SU-DHL-6 (cell line): ENCODE results near the gene RBL1.
"Not testable (repeated sequence)": the region's sequence is repeated elsewhere in the genome, so short reads cannot be mapped to it uniquely, and the experiment has no call there.

Source experiments
- H2AFZ ChIP-seq: fragments of 200-600 bp; sonication (generic); 2 replicates; pipeline ENCODE4 v1.6.1; 2014; ENCODE audit warnings: low read depth, mild to moderate bottlenecking, moderate library complexity, mixed read lengths, antibody characterized with exemption, low read length; ENCODE audit not compliant: severe bottlenecking
- H3F3A ChIP-seq: fragments of 200-600 bp; shearing (Covaris generic); 2 replicates; pipeline ENCODE4 v1.6.0; 2016; ENCODE audit warnings: antibody characterized with exemption, mild to moderate bottlenecking; ENCODE audit not compliant: insufficient read depth
- H3K27ac ChIP-seq: fragments of 200-600 bp; sonication (generic); 2 replicates; pipeline ENCODE4 v1.5.1; 2016; ENCODE audit warnings: low read depth, mild to moderate bottlenecking, low read length, moderate library complexity, mixed read lengths
- H3K27me3 ChIP-seq: fragments of 200-600 bp; sonication (generic), shearing (Covaris generic); 2 replicates; pipeline ENCODE4 v1.6.0; 2014; ENCODE audit warnings: mild to moderate bottlenecking, low read length
- H3K36me3 ChIP-seq: fragments of 200-600 bp; sonication (generic); 2 replicates; pipeline ENCODE4 v1.6.1; 2014; ENCODE audit warnings: mild to moderate bottlenecking, low read length, mixed read lengths
- H3K4me2 ChIP-seq: fragments of 300-600, 200-600 bp; shearing (Covaris generic), sonication (generic); 2 replicates; pipeline ENCODE4 v1.6.0; 2014; ENCODE audit warnings: low read length, low read depth, mild to moderate bottlenecking; ENCODE audit not compliant: poor library complexity, severe bottlenecking
- H3K4me3 ChIP-seq: fragments of 200-600 bp; sonication (generic); 2 replicates; pipeline ENCODE4 v1.5.1; 2014; ENCODE audit warnings: antibody characterized with exemption, low read length, mild to moderate bottlenecking, mixed read lengths; ENCODE audit not compliant: insufficient read depth, poor library complexity, severe bottlenecking
- H3K79me2 ChIP-seq: fragments of 200-600 bp; sonication (generic); 2 replicates; pipeline ENCODE4 v1.6.1; 2014; ENCODE audit warnings: mild to moderate bottlenecking, low read length, moderate library complexity; ENCODE audit not compliant: insufficient read depth
- H3K9ac ChIP-seq: fragments of 200-600 bp; sonication (generic); 2 replicates; pipeline ENCODE4 v1.7.0; 2014; ENCODE audit warnings: mild to moderate bottlenecking, low read length
- H3K9me2 ChIP-seq: fragments of 200-600 bp; sonication (generic); replicated peaks from 2 replicates; pipeline ENCODE4 v1.6.1; 2014; ENCODE audit warnings: low read length; ENCODE audit not compliant: insufficient read depth
- H3K9me3 ChIP-seq: fragments of 200-600 bp; sonication (generic); 2 replicates; pipeline ENCODE4 v1.6.1; 2014; ENCODE audit warnings: low read length, mixed read lengths; ENCODE audit not compliant: insufficient read depth
- H4K20me1 ChIP-seq: fragments of 200-600 bp; sonication (generic); 2 replicates; pipeline ENCODE4 v1.6.1; 2014; ENCODE audit warnings: low read depth, mild to moderate bottlenecking, antibody characterized with exemption, low read length, moderate library complexity, mixed read lengths
- CTCF ChIP-seq: fragments of 200-600 bp; sonication (generic); IDR thresholded peaks from one replicate; pipeline ENCODE4 v1.5.1; 2017; ENCODE audit warnings: antibody characterized with exemption, mild to moderate bottlenecking, low read length, moderate library complexity; ENCODE audit not compliant: insufficient read depth, poor library complexity, severe bottlenecking
- EZH2phosphoT487 ChIP-seq: fragments of 200-600 bp; sonication (generic), shearing (Covaris generic); conservative IDR thresholded peaks from 2 replicates; pipeline ENCODE4 v1.6.1; 2018; ENCODE audit warnings: mild to moderate bottlenecking, antibody characterized with exemption, low read length, moderate library complexity, mixed read lengths

The RBL1 gene

GRCh38 chr20:37011147-37011546, 84.7 kb downstream of the RBL1 start:
- no peaks in the 10 kb centered on the region for H3K79me2 ChIP-seq
- no peaks in the 10 kb centered on the region for H3K9me3 ChIP-seq
- no peak overlapping the region for H3K4me2 ChIP-seq
- no peaks in the 10 kb centered on the region for H3K9me2 ChIP-seq
- TF ChIP-seq EZH2phosphoT487 (no peak), CTCF (no peak)
- H3K4me3 ChIP-seq, result no peak overlapping the region
- H3K27ac ChIP-seq, result no peak overlapping the region
- peaks cover 9% of the 10 kb centered on the region; the same call in 1 of the 2 replicates for H3K36me3 ChIP-seq
- no peak overlapping the region for H2AFZ ChIP-seq
- peaks cover 17% of the 10 kb centered on the region; the same call in 1 of the 2 replicates for H3F3A ChIP-seq
- H3K27me3 ChIP-seq, result no peaks in the 10 kb centered on the region
- no peak overlapping the region for H3K9ac ChIP-seq
- H4K20me1 ChIP-seq, result no peaks in the 10 kb centered on the region

GRCh38 chr20:37007898-37008649, 87.7 kb downstream of the RBL1 start:
- TF ChIP-seq CTCF (no peak), EZH2phosphoT487 (no peak)
- Histone ChIP-seq H3K27ac (peak overlapping the region; percentile 69), H3K9me3 (no peaks in the 10 kb centered on the region), H3K36me3 (peaks cover 16% of the 10 kb centered on the region; the same call in 1 of the 2 replicates), H3K4me3 (no peak overlapping the region), H3K79me2 (no peaks in the 10 kb centered on the region), H3K9me2 (no peaks in the 10 kb centered on the region), H3K9ac (no peak overlapping the region), H2AFZ (no peak overlapping the region), H3F3A (peaks cover 22% of the 10 kb centered on the region; the same call in 1 of the 2 replicates), H4K20me1 (no peaks in the 10 kb centered on the region), H3K4me2 (peak overlapping the region; percentile 16), H3K27me3 (no peaks in the 10 kb centered on the region)

GRCh38 chr20:37005062-37005942, 90.5 kb downstream of the RBL1 start:
- not testable (repeated sequence) for H3K4me2 ChIP-seq

GRCh38 chr20:37001634-37002033, 94.2 kb downstream of the RBL1 start:
- H3K4me3 ChIP-seq, H3K27ac ChIP-seq, H3K27me3 ChIP-seq, H4K20me1 ChIP-seq, H3K9me3 ChIP-seq, H3K9ac ChIP-seq, H3K4me2 ChIP-seq, H3K79me2 ChIP-seq, H3K9me2 ChIP-seq, H3F3A ChIP-seq, H2AFZ ChIP-seq: not testable (repeated sequence)
- H3K36me3 ChIP-seq, result peaks cover 21% of the 10 kb centered on the region; the same call in 1 of the 2 replicates

More at GRCh38 chr20:37005062-37005942, 90.5 kb downstream of the RBL1 start:
- Histone ChIP-seq H3K27ac (peak overlapping the region; percentile 14), H3K36me3 (peaks cover 19% of the 10 kb centered on the region; the same call in 1 of the 2 replicates), H3F3A (peaks cover 15% of the 10 kb centered on the region; the same call in 1 of the 2 replicates)
- H3K9me2 ChIP-seq, H3K9me3 ChIP-seq, H2AFZ ChIP-seq, H3K27me3 ChIP-seq, H3K4me3 ChIP-seq, H4K20me1 ChIP-seq, H3K79me2 ChIP-seq, H3K9ac ChIP-seq: not testable (repeated sequence)

- not testable (repeated sequence) for H4K20me1 ChIP-seq, H2AFZ ChIP-seq, H3K4me3 ChIP-seq, H3F3A ChIP-seq, H3K27me3 ChIP-seq, H3K79me2 ChIP-seq, H3K4me2 ChIP-seq, H3K27ac ChIP-seq, H3K9me3 ChIP-seq, H3K9me2 ChIP-seq, H3K9ac ChIP-seq
- H3K36me3 ChIP-seq, result peaks cover 17% of the 10 kb centered on the region; the same call in 1 of the 2 replicates
These were observed 95.6 kb downstream of the RBL1 start for GRCh38 chr20:37000171-37000570.
